Measurements from ENCODE around the gene GARIN6. TPM values are rescaled to one million over a fixed set of nuclear protein-coding genes. Genes with fewer than 3 reads are reported as not detected.
A peak's percentile ranks its signal among the peaks of the same experiment; 100 is the strongest.

The GARIN6 gene
- total and polyA plus RNA-seq, 10 of the 15 experiments (the other 5 are each of a cell fraction or from before 2014, with no cell fraction given) = not detected

DNA sequence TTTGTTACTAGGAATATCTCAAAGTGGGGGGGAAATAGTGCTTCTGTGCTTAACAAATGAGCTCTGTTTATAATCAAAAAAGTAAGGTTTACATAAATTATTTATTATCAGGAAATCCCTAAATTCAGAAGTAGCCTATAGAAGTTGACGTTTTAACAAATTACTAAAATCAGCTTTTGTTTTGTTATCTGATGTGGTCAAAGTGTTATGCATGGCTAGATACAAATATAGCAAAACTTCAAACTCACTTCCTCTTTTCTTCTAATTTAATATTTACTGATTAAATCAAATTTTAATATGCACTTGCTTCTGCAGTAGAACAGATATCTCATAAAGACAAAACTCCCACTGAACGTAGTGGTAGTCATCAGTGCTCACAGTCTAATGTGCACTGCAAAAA is 47.5 kb downstream of the GARIN6 start (continued):
- TF ChIP-seq SPI1 (IDR thresholded peaks at IDR 0.05; ENCODE audit: borderline replicate concordance, insufficient read depth, low read depth, low read length) (peak; percentile 79), RAD21 (IDR thresholded peaks at IDR 0.05; ENCODE audit: insufficient read depth, low read depth, low read length) (no peak), MXI1 (IDR thresholded peaks at IDR 0.05; ENCODE audit: low read depth, low read length) (no peak), BRCA1 (IDR thresholded peaks at IDR 0.05; ENCODE audit: low read depth, low read length) (no peak), PRDM15 (CRISPR knock-in tag; IDR thresholded peaks at IDR 0.05) (no peak), MEF2B (IDR thresholded peaks at IDR 0.05; ENCODE audit: partially characterized antibody, poor library complexity, severe bottlenecking) (peak; percentile 52), TARDBP (IDR thresholded peaks at IDR 0.05; ENCODE audit: borderline replicate concordance) (no peak), IKZF2 (IDR thresholded peaks at IDR 0.05) (0 out of 4 replicates have a peak, but pooled peaks of 1 of the 2 experiments have one; percentile 17), DPF2 (IDR thresholded peaks at IDR 0.05) (peak; percentile 57; the same call in 1 of the 2 replicates), CBX5 (IDR thresholded peaks at IDR 0.05; ENCODE audit: low read depth) (no peak), RFX5 (IDR thresholded peaks at IDR 0.05; ENCODE audit: low read depth, low read length) (no peak), NR2F1 (conservative IDR thresholded peaks at IDR 0.05) (no peak), YY1 (IDR thresholded peaks at IDR 0.05; ENCODE audit: low read depth, low read length) (no peak), ASH2L (IDR thresholded peaks at IDR 0.05; ENCODE audit: borderline replicate concordance, low read depth) (no peak), JUNB (IDR thresholded peaks at IDR 0.05) (no peak), LARP7 (IDR thresholded peaks at IDR 0.05) (no peak), ATF3 (IDR thresholded peaks at IDR 0.05; ENCODE audit: borderline replicate concordance, extremely low read depth, low read depth, low read length) (no peak), TCF7 (IDR thresholded peaks at IDR 0.05; ENCODE audit: borderline replicate concordance) (no peak), ZSCAN29 (IDR thresholded peaks at IDR 0.05) (no peak), BACH1 (IDR thresholded peaks at IDR 0.05; ENCODE audit: borderline replicate concordance) (no peak), RAD51 (IDR thresholded peaks at IDR 0.05) (no peak)
